H1 (cell line): ENCODE data around the gene SLC25A47. TPM values are rescaled to one million over a fixed set of nuclear protein-coding genes. Genes with fewer than 3 reads are reported as not detected.

Experiments used
- CTCF ChIA-PET: fragments of 300-600 bp; sonication (Branson Sonifier 250); formaldehyde crosslinking; loops from one replicate; lab custom pipeline; 2021; ENCODE audit not compliant: partially characterized antibody; lab: Charles Lee
- POLR2A ChIA-PET: fragments of 300-600 bp; sonication (Branson Sonifier 250); formaldehyde crosslinking; loops from one replicate; lab custom pipeline; 2021; ENCODE audit warnings: inconsistent platforms; ENCODE audit not compliant: partially characterized antibody; lab: Charles Lee
- DNase-seq, 2 experiments: peaks; one replicate each; pipeline versions ENCODE4 v3.0.0 to v3.0.0-alpha.2; 2010 to 2022; ENCODE audit warnings: low spot score in 2 of 2, low read depth in 1 of 2, mixed read lengths in 1 of 2
- FAIRE-seq: peaks from 2 replicates; lab custom pipeline; 2011; peaks lifted over from hg19 to GRCh38; lab: Jason Lieb, UNC
- H2AFZ ChIP-seq: 2 replicates; pipeline ENCODE4 v1.8.1; 2012; ENCODE audit warnings: low read length, inconsistent platforms
- H2AK5ac ChIP-seq: 2 replicates; pipeline ENCODE4 v1.6.1; 2013; ENCODE audit warnings: low read depth, low read length
- H2BK120ac ChIP-seq: replicated peaks from 2 replicates; pipeline ENCODE3; 2013; ENCODE audit warnings: low read depth, low read length, inconsistent platforms
- H2BK12ac ChIP-seq: 2 replicates; pipeline ENCODE4 v1.6.1; 2013; ENCODE audit warnings: low read depth, low read length
- H2BK15ac ChIP-seq: 2 replicates; pipeline ENCODE4 v1.6.1; 2013; ENCODE audit warnings: low read length
- H2BK20ac ChIP-seq: 2 replicates; pipeline ENCODE4 v1.6.1; 2013; ENCODE audit warnings: low read length
- H2BK5ac ChIP-seq: 2 replicates; pipeline ENCODE4 v1.6.1; 2013; ENCODE audit warnings: low read depth, low read length
- H3K14ac ChIP-seq: 2 replicates; pipeline ENCODE4 v1.6.1; 2013; ENCODE audit warnings: inconsistent platforms; ENCODE audit not compliant: insufficient read length
- H3K18ac ChIP-seq: 2 replicates; pipeline ENCODE4 v1.6.1; 2013; ENCODE audit warnings: low read length; ENCODE audit errors: extremely low read depth
- H3K23ac ChIP-seq: 2 replicates; pipeline ENCODE4 v1.6.1; 2013; ENCODE audit warnings: inconsistent platforms; ENCODE audit not compliant: insufficient read length
- H3K23me2 ChIP-seq: 2 replicates; pipeline ENCODE4 v1.6.1; 2013; ENCODE audit warnings: low read depth, low read length
- H3K27ac ChIP-seq: 2 replicates; pipeline ENCODE4 v1.6.1; 2011; ENCODE audit warnings: low read depth, low read length, inconsistent platforms
- H3K27me3 ChIP-seq, 4 experiments: replicated peaks in 1 of 4; 1 replicate in 1 of 4; 2 replicates in 3 of 4; pipeline versions ENCODE4 v1.6.1 to v1.8.1; 2011 to 2013; ENCODE audit warnings: low read length in 3 of 4, mild to moderate bottlenecking in 3 of 4, inconsistent platforms in 2 of 4, mixed read lengths in 2 of 4, moderate library complexity in 1 of 4; ENCODE audit not compliant: control insufficient read depth in 3 of 4, insufficient read depth in 3 of 4; ENCODE audit errors: extremely low read depth in 1 of 4
- H3K36me3 ChIP-seq, 4 experiments: 2 replicates each; pipeline versions ENCODE4 v1.6.1 to v1.8.1; 2011 to 2013; ENCODE audit warnings: mild to moderate bottlenecking in 4 of 4, low read length in 3 of 4, moderate library complexity in 2 of 4, control low read depth in 1 of 4, inconsistent platforms in 1 of 4; ENCODE audit not compliant: insufficient read depth in 4 of 4, control insufficient read depth in 2 of 4
- H3K4ac ChIP-seq: replicated peaks from 2 replicates; pipeline ENCODE3; 2013; ENCODE audit warnings: low read length, low read depth, mixed read lengths, inconsistent platforms; ENCODE audit not compliant: insufficient read length
- H3K4me1 ChIP-seq, 4 experiments: replicated peaks in 1 of 4; 1 replicate in 1 of 4; 2 replicates in 3 of 4; pipeline versions ENCODE4 v1.6.1 to v1.8.1; 2011 to 2013; ENCODE audit warnings: low read length in 3 of 4, inconsistent platforms in 2 of 4, mixed read lengths in 1 of 4; ENCODE audit not compliant: insufficient read depth in 4 of 4, control insufficient read depth in 3 of 4
- H3K4me2 ChIP-seq, 2 experiments: 2 replicates each; pipeline versions ENCODE4 v1.6.1 to v1.8.1; 2011 to 2013; ENCODE audit warnings: low read depth in 2 of 2, low read length in 2 of 2, control low read depth in 1 of 2, inconsistent platforms in 1 of 2, mild to moderate bottlenecking in 1 of 2; ENCODE audit not compliant: insufficient read depth in 1 of 2
- H3K4me3 ChIP-seq, 4 experiments: fragments of 200-600, 300-600 bp in 1 of 4; sonication (generic), shearing (Covaris generic), sonication (Bioruptor Twin) in 1 of 4; 2 replicates each; pipeline versions ENCODE4 v1.5.1 to v1.8.1; 2011 to 2016; ENCODE audit warnings: low read length in 4 of 4, low read depth in 3 of 4, control low read depth in 2 of 4, inconsistent platforms in 2 of 4, mild to moderate bottlenecking in 2 of 4, mixed read lengths in 1 of 4, moderate library complexity in 1 of 4; ENCODE audit not compliant: insufficient read depth in 2 of 4; ENCODE audit errors: extremely low read depth in 1 of 4
- H3K56ac ChIP-seq: replicated peaks from 2 replicates; pipeline ENCODE3; 2013; ENCODE audit warnings: low read depth, mild to moderate bottlenecking, mixed read lengths, low read length, inconsistent platforms; ENCODE audit not compliant: insufficient read length
- H3K79me1 ChIP-seq: 2 replicates; pipeline ENCODE4 v1.6.1; 2013; ENCODE audit warnings: low read depth, low read length, control low read depth
- H3K79me2 ChIP-seq, 2 experiments: 2 replicates each; pipeline versions ENCODE4 v1.6.1 to v1.8.1; 2012 to 2013; ENCODE audit warnings: low read length in 2 of 2, mild to moderate bottlenecking in 2 of 2, inconsistent platforms in 1 of 2; ENCODE audit not compliant: insufficient read depth in 2 of 2, control insufficient read depth in 1 of 2
- H3K9ac ChIP-seq, 4 experiments: replicated peaks in 1 of 4; 1 replicate in 1 of 4; 2 replicates in 3 of 4; pipeline versions ENCODE4 v1.6.1 to v1.8.1; 2011 to 2013; ENCODE audit warnings: low read depth in 3 of 4, low read length in 3 of 4, control low read depth in 2 of 4, mild to moderate bottlenecking in 2 of 4, moderate library complexity in 2 of 4, inconsistent platforms in 1 of 4; ENCODE audit errors: extremely low read depth in 1 of 4
- H3K9me3 ChIP-seq, 2 experiments: 2 replicates each; pipeline versions ENCODE4 v1.6.1 to v1.8.1; 2012 to 2013; ENCODE audit warnings: mild to moderate bottlenecking in 2 of 2, moderate library complexity in 2 of 2, control low read depth in 1 of 2, inconsistent platforms in 1 of 2, low read depth in 1 of 2, low read length in 1 of 2, mixed read lengths in 1 of 2; ENCODE audit not compliant: insufficient read depth in 2 of 2
- H4K20me1 ChIP-seq, 2 experiments: replicated peaks in 1 of 2; 2 replicates each; pipeline versions ENCODE3 to v1.8.1; 2011 to 2013; ENCODE audit warnings: inconsistent platforms in 2 of 2, low read length in 2 of 2, mild to moderate bottlenecking in 1 of 2; ENCODE audit not compliant: insufficient read depth in 2 of 2, control insufficient read depth in 1 of 2
- H4K5ac ChIP-seq: 2 replicates; pipeline ENCODE4 v1.6.1; 2013; ENCODE audit warnings: low read length, low read depth, mixed read lengths, inconsistent platforms; ENCODE audit not compliant: insufficient read length
- H4K8ac ChIP-seq: 2 replicates; pipeline ENCODE4 v1.8.0; 2013; ENCODE audit warnings: mild to moderate bottlenecking, moderate library complexity, low read length, inconsistent platforms; ENCODE audit not compliant: insufficient read depth; ENCODE audit errors: extremely low read depth
- H4K91ac ChIP-seq: replicated peaks from 2 replicates; pipeline ENCODE3; 2013; ENCODE audit warnings: low read length, mixed read lengths, inconsistent platforms; ENCODE audit not compliant: insufficient read length
- CREB1 ChIP-seq: IDR thresholded peaks from 2 replicates; pipeline ENCODE4 v1.6.1; 2012; ENCODE audit warnings: inconsistent platforms
- CTCF ChIP-seq, 3 experiments: IDR thresholded peaks; 1 replicate in 2 of 3; 2 replicates in 1 of 3; pipeline versions ENCODE4 v1.5.1 to v1.6.1; 2011; ENCODE audit warnings: low read length in 3 of 3, mild to moderate bottlenecking in 3 of 3, inconsistent platforms in 2 of 3, low read depth in 1 of 3, moderate library complexity in 1 of 3; ENCODE audit not compliant: insufficient read depth in 1 of 3; ENCODE audit errors: control extremely low read depth in 1 of 3
- RNF2 ChIP-seq: fragments of 200-900, 300-1000 bp; sonication (generic); IDR thresholded peaks from 2 replicates; pipeline ENCODE4 v1.7.1; 2016; ENCODE audit warnings: borderline replicate concordance, low read depth, mild to moderate bottlenecking, antibody characterized with exemption, low read length; ENCODE audit not compliant: poor library complexity, severe bottlenecking; ENCODE audit errors: missing control alignments
- SAP30 ChIP-seq: fragments of 300-600 bp; sonication (generic); IDR thresholded peaks from 2 replicates; pipeline ENCODE4 v1.7.1; 2012; ENCODE audit warnings: low read length, moderate library complexity, mild to moderate bottlenecking, inconsistent platforms; ENCODE audit not compliant: insufficient read depth, insufficient replicate concordance
- SIX5 ChIP-seq: IDR thresholded peaks from 2 replicates; pipeline ENCODE4 v1.6.1; 2011; ENCODE audit warnings: mild to moderate bottlenecking, low read depth, low read length
- SRF ChIP-seq: IDR thresholded peaks from 2 replicates; pipeline ENCODE4 v1.6.1; 2011; ENCODE audit warnings: mild to moderate bottlenecking, low read depth, low read length, moderate library complexity
- TAF1 ChIP-seq: IDR thresholded peaks from 2 replicates; pipeline ENCODE4 v1.6.1; 2011; ENCODE audit warnings: mild to moderate bottlenecking, low read depth, low read length
- ZNF274 ChIP-seq: IDR thresholded peaks from 2 replicates; pipeline ENCODE4 v1.7.0; 2012; ENCODE audit warnings: low read length, borderline replicate concordance; ENCODE audit errors: extremely low read depth
- WGBS, 2 experiments: shearing (Covaris generic) in 1 of 2; methylation state at CpG; one replicate each; pipeline versions ENCODE4 v1.1.6 to v1.1.7; 2013 to 2015; ENCODE audit warnings: low lambda C conversion rate in 2 of 2, mixed read lengths in 2 of 2, inconsistent platforms in 1 of 2, low coverage in 1 of 2, missing lambda C conversion rate in 1 of 2; ENCODE audit not compliant: insufficient replicate concordance in 2 of 2, insufficient coverage in 1 of 2, insufficient read length in 1 of 2; ENCODE audit errors: extremely low coverage in 1 of 2, missing lambda C conversion rate in 1 of 2; 5-methylcytosine and 5-hydroxymethylcytosine counted together
- polyA plus RNA-seq, 7 experiments: library from polyadenylated mRNA; depleted of rRNA in 3 of 7; stranded (reverse) in 5 of 7; unstranded in 2 of 7; fragments of >200 nt in 5 of 7; fragments of 200-250 nt in 2 of 7; gene quantifications; 1 replicate in 5 of 7; 2 replicates in 1 of 7; 4 replicates in 1 of 7; pipeline versions ENCODE4 v1.2.1 to v1.2.3, GENCODE V29; 2011 to 2013; ENCODE audit warnings: missing spikeins in 2 of 7, mixed read lengths in 2 of 7
- total RNA-seq: library from RNA; stranded (reverse); fragmentation: NEBNext Ultra II Directional; extraction: Animal tissue kit (Norgen Biotek cat#: 25700); gene quantifications from 2 replicates; pipeline ENCODE4 v1.2.1, GENCODE V29; 2021

The SLC25A47 gene
- total and polyA plus RNA-seq, 2 of the 8 experiments (the other 6 are each of a cell fraction or from before 2014, with no cell fraction given), result not detected

- Histone ChIP-seq H3K27ac (no peak overlapping the region; the same call in 1 of the 2 replicates), H3K27me3 (no peaks in the 10 kb centered on the region), H3K4me2 (no peak overlapping the region), H2BK12ac (no peak overlapping the region), H3K4me1 (peaks cover 0 to 7% (median 4%) of the 10 kb centered on the region in 4 experiments; a peak in 5 of 7 replicates), H3K36me3 (peaks cover 5 to 38% (median 20%) of the 10 kb centered on the region in 4 experiments; a peak in 7 of 8 replicates), H3K56ac (no peak overlapping the region), H3K18ac (no peak overlapping the region), H4K5ac (no peak overlapping the region), H4K20me1 (peaks cover 17 to 49% of the 10 kb centered on the region in 2 experiments), H4K91ac (no peak overlapping the region), H3K4ac (no peak overlapping the region), H2AK5ac (no peak overlapping the region), H2BK5ac (no peak overlapping the region), H3K14ac (no peak overlapping the region), H3K79me1 (no peaks in the 10 kb centered on the region), H2BK15ac (no peak overlapping the region), H4K8ac (no peak overlapping the region), H3K23me2 (no peaks in the 10 kb centered on the region), H3K9me3 (no peaks in the 10 kb centered on the region), H3K79me2 (0 out of 4 replicates have a peak, but pooled peaks cover 0 to 3% of the 10 kb centered on the region in 2 experiments), H2AFZ (no peak overlapping the region), H2BK20ac (no peak overlapping the region), H3K9ac (no peak overlapping the region), H2BK120ac (no peak overlapping the region), H3K4me3 (no peak overlapping the region), H3K23ac (no peak overlapping the region)
- WGBS, 2 experiments, result 91% methylated on average over 13 of the region's 13 CpGs; no CpG with 5 or more reads in 1 of the 2 experiments
- no peak for FAIRE-seq
- POLR2A ChIA-PET, result interaction anchor here (16.0 kb wide), 1 partner anchor 10 kb away, joined by 200 read pairs; the partner anchor contains the start of gene SLC25A29
- CTCF ChIA-PET, result interaction anchor here (1.0 to 2.4 kb wide), 3 partner anchors 11 to 99 kb away, joined by 3 to 8 read pairs (median 4); no protein-coding TSS in a partner anchor
- DNase-seq, result no peak
- TF ChIP-seq CTCF (IDR thresholded peaks at IDR 0.05; ENCODE audit: control extremely low read depth in 1 of 3, insufficient read depth in 1 of 3, low read depth in 1 of 3, low read length in 3 of 3) (no peak), SRF (no peak), CREB1 (no peak), SAP30 (no peak), TAF1 (no peak), SIX5 (no peak), RNF2 (no peak), ZNF274 (no peak)
These were observed 31.6 kb upstream of the SLC25A47 start for GRCh38 chr14:100291305-100292075.
